Sigmoid colon (tissue), 7 donors: Measurements from ENCODE around the gene IDH2. TPM values are rescaled to one million over a fixed set of nuclear protein-coding genes. Genes with fewer than 3 reads are reported as not detected.
A peak's percentile ranks its signal among the peaks of the same experiment; 100 is the strongest.

Experiments
- DNase-seq: peaks from one replicate; pipeline ENCODE4 v3.0.0-alpha.2; 2019
- H3K27ac ChIP-seq, 4 donors: fragments of 200-600 bp; sonication (generic); one replicate each; pipeline ENCODE4 v1.5.1; 2016 to 2019; ENCODE audit warnings: mild to moderate bottlenecking in 1 of 4
- H3K27me3 ChIP-seq, 3 donors: fragments of 200-600 bp; sonication (generic); one replicate each; pipeline ENCODE4 v1.5.1; 2019; ENCODE audit warnings: mild to moderate bottlenecking in 1 of 3
- H3K36me3 ChIP-seq, 4 donors: fragments of 200-600 bp; sonication (generic); one replicate each; pipeline ENCODE4 v1.5.1; 2016 to 2019
- H3K4me1 ChIP-seq, 4 donors: fragments of 200-600 bp; sonication (generic); one replicate each; pipeline ENCODE4 v1.5.1; 2017 to 2019
- H3K4me3 ChIP-seq, 4 donors: fragments of 200-600 bp; sonication (generic); one replicate each; pipeline ENCODE4 v1.5.1; 2017 to 2019; ENCODE audit warnings: mild to moderate bottlenecking in 2 of 4, moderate library complexity in 1 of 4
- H3K9me3 ChIP-seq, 4 donors: fragments of 200-600 bp in 3 of 4; sonication (generic) in 3 of 4; one replicate each; pipeline versions ENCODE4 v1.5.1 to v1.6.1; 2013 to 2019
- EP300 ChIP-seq, 4 donors: sonication (generic); formaldehyde crosslinking; IDR thresholded peaks; one replicate each; pipeline ENCODE4 v1.6.1; 2017; ENCODE audit warnings: antibody characterized with exemption in 4 of 4
- POLR2A ChIP-seq, 2 donors: fragments of 450-650 bp; IDR thresholded peaks; one replicate each; pipeline ENCODE4 v1.6.1; 2016; ENCODE audit warnings: antibody characterized with exemption in 2 of 2, mild to moderate bottlenecking in 2 of 2, moderate library complexity in 2 of 2
- POLR2AphosphoS5 ChIP-seq, 4 donors: sonication (generic); formaldehyde crosslinking; IDR thresholded peaks; one replicate each; pipeline ENCODE4 v1.6.1; 2017; ENCODE audit warnings: antibody characterized with exemption in 4 of 4
- WGBS, 2 donors: extraction: QIAGEN DNeasy Blood & Tissue Kit; methylation state at CpG; one replicate each; pipeline ENCODE4 v1.1.7; 2013; 5-methylcytosine and 5-hydroxymethylcytosine counted together
- intact Hi-C: fragments of 100-400 bp; cut with DNase I; formaldehyde crosslinking; loops from one replicate; pipeline ENCODE4 v1.15.1; 2023
- polyA plus RNA-seq, 3 donors: library from polyadenylated mRNA; stranded (reverse); fragments of 200-250 nt; gene quantifications; one replicate each; pipeline ENCODE4 v1.2.3, GENCODE V29; 2013
- total RNA-seq, 4 donors: library from RNA; depleted of rRNA; stranded (reverse); fragments of >200 nt; gene quantifications; one replicate each; pipeline ENCODE4 v1.1.0, GENCODE V29; 2016
- TF ChIP-seq, protein P1 (sequence below), 4 experiments: fragments of 450-650 bp in 3 of 4; fragments of 200-600 bp in 1 of 4; IDR thresholded peaks; one replicate each; pipeline ENCODE4 v1.5.1; 2016 to 2019; ENCODE audit warnings: antibody characterized with exemption in 4 of 4, mild to moderate bottlenecking in 3 of 4, moderate library complexity in 2 of 4
- donor health status: healthy with polysubstance abuse.
- donor health status: Bipolar disorder and iron deficiency.
- donor health status: healthy.

The IDH2 gene
- total and polyA plus RNA-seq, 7 donors, result 43.8 to 210 (median 111) TPM

DNA sequence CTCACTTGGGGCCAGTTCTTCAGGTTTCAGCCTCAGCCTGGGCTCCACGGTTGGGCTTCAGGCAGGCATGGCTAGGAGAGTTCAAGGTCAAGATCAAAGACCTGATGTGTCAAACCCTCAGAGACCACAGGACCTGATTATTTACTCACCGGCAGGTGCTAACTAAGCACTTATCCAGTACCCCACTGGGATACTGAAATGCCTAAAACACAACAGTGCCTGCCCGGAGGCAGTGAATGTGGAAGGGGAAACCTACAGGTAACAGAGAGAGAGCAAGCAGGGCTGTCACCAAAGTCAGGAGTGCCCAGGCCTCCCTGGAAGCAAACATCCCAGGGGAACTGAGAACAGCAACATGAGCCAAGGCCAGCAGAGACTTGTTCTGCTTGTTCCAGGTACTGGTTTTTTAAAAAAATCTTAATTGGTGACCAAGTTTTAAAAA is 6.7 kb downstream of the IDH2 start:
- WGBS, 2 donors, result 44 to 57% methylated on average over 3 of the region's 3 CpGs
- H3K27me3 ChIP-seq, result no peaks in the 10 kb centered on the region
- peaks cover 0 to 92% (median 70%) of the 10 kb centered on the region in 4 donors for H3K4me1 ChIP-seq
- no peak overlapping the region for H3K4me3 ChIP-seq
- intact Hi-C loops, result loop anchor here (5.0 kb wide), 1 partner anchor 137 kb away; the partner anchor contains the start of genes CIB1 and GDPGP1
- peak overlapping the region; percentile 94 to 100 (median 98) for H3K27ac ChIP-seq
- H3K9me3 ChIP-seq, result no peaks in the 10 kb centered on the region
- peak; percentile 42 for DNase-seq
- peaks cover 0 to 8% (median 3%) of the 10 kb centered on the region in 4 donors for H3K36me3 ChIP-seq
- no peak for TF ChIP-seq POLR2AphosphoS5 (IDR thresholded peaks at IDR 0.05)
- no peak for TF ChIP-seq POLR2A (IDR thresholded peaks at IDR 0.05)
- no peak for TF ChIP-seq EP300 (IDR thresholded peaks at IDR 0.05)
- TF ChIP-seq, protein P1, sequence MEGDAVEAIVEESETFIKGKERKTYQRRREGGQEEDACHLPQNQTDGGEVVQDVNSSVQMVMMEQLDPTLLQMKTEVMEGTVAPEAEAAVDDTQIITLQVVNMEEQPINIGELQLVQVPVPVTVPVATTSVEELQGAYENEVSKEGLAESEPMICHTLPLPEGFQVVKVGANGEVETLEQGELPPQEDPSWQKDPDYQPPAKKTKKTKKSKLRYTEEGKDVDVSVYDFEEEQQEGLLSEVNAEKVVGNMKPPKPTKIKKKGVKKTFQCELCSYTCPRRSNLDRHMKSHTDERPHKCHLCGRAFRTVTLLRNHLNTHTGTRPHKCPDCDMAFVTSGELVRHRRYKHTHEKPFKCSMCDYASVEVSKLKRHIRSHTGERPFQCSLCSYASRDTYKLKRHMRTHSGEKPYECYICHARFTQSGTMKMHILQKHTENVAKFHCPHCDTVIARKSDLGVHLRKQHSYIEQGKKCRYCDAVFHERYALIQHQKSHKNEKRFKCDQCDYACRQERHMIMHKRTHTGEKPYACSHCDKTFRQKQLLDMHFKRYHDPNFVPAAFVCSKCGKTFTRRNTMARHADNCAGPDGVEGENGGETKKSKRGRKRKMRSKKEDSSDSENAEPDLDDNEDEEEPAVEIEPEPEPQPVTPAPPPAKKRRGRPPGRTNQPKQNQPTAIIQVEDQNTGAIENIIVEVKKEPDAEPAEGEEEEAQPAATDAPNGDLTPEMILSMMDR (IDR thresholded peaks at IDR 0.05), result no peak

GRCh38 chr15:90091156-90091931 is 10.9 kb downstream of the IDH2 start:
- no peak for DNase-seq
- Histone ChIP-seq H3K27me3 (no peaks in the 10 kb centered on the region), H3K4me1 (peaks cover 0 to 57% (median 35%) of the 10 kb centered on the region in 4 donors), H3K9me3 (no peaks in the 10 kb centered on the region), H3K27ac (peak overlapping the region; percentile 5 to 31 (median 22)), H3K36me3 (peaks cover 18 to 48% (median 30%) of the 10 kb centered on the region in 4 donors), H3K4me3 (no peak overlapping the region)
- intact Hi-C loops, result no loop called here
- WGBS, 2 donors, result 92% methylated on average over 17 of the region's 17 CpGs
- no peak for TF ChIP-seq POLR2AphosphoS5 (IDR thresholded peaks at IDR 0.05)
- TF ChIP-seq, protein P1 (IDR thresholded peaks at IDR 0.05), result no peak
- TF ChIP-seq POLR2A (IDR thresholded peaks at IDR 0.05), result no peak
- TF ChIP-seq EP300 (IDR thresholded peaks at IDR 0.05), result no peak

DNA sequence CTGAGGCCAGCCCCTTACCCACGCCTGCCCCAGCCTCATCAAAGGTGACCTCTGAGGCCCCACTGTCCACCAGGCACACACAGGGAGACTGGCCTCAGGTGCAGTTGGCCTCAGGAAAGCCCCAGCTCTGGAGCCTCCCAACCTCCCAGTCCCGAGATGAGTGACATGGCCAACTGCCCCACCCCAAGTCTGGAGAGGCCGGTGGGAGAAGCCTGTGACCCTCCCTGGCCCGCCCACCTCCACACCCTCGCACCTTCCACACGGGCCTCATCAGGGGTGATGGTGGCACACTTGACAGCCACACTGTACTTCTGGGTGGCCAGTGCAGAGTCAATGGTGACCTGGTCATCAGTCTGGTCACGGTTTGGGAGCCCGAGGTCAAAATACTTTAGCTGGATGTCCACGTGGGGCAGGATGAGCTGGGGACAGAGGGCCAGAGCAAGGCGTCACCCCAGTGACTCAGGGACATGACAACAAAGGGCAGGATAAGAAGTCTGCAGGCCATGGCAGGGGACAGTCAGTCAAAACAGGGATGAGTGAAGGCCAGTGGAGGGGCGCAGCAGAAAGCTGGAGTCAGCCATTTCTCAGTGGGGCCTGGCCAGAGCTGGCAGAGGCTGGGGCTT is 11.9 kb downstream of the IDH2 start:
- TF ChIP-seq POLR2A (IDR thresholded peaks at IDR 0.05) (no peak), POLR2AphosphoS5 (IDR thresholded peaks at IDR 0.05) (no peak), EP300 (IDR thresholded peaks at IDR 0.05) (no peak)
- TF ChIP-seq, protein P1 (IDR thresholded peaks at IDR 0.05), result no peak
- WGBS, 2 donors, result 73 to 89% methylated on average over 11 of the region's 11 CpGs
- Histone ChIP-seq H3K4me1 (peaks cover 0 to 51% (median 35%) of the 10 kb centered on the region in 4 donors), H3K9me3 (no peaks in the 10 kb centered on the region), H3K4me3 (no peak overlapping the region), H3K27me3 (no peaks in the 10 kb centered on the region), H3K27ac (peak overlapping the region in 3 of 4 donors; percentile 20 to 31 (median 24)), H3K36me3 (peaks cover 18 to 55% (median 31%) of the 10 kb centered on the region in 4 donors)
- intact Hi-C loops, result no loop called here
- no peak for DNase-seq

DNA sequence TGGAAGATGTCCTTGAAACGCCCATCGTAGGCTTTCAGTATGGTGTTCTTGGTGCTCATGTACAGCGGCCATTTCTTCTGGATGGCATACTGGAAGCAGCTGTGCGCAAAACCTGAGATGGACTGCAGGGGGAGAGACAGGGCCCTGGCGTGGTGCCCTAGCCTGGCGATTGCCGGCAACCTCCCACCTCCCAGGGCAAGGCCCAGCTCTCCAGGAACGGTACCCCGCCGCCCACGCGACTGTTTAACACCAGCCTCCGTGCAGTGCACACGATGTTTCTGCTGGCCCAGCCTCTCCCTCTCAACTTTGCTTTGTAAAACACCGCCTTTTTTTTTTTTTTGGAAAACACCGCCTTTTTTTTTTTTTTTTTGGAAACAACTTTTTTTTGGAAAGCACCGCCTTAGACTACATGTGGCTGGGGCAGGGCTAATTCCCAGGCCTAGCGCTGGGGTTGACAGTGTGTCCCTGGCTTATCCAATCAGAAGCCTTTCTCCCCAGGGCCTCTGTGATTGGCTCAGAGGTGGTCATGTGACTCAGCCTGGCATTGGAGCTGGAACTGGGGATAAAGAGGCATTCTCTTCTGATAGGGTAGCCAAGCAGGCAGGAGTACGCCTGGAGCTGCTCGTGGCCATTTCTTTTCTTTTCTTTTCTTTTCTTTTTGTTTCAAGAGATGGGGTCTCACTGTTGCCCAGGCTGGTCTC is 14.7 kb downstream of the IDH2 start:
- 76 to 86% methylated on average over 20 of the region's 20 CpGs for WGBS, 2 donors
- Histone ChIP-seq H3K4me3 (no peak overlapping the region), H3K27ac (peak overlapping the region; percentile 4 to 72 (median 48)), H3K36me3 (peaks cover 25 to 78% (median 47%) of the 10 kb centered on the region in 4 donors), H3K27me3 (no peaks in the 10 kb centered on the region), H3K4me1 (peaks cover 0 to 47% (median 40%) of the 10 kb centered on the region in 4 donors), H3K9me3 (no peaks in the 10 kb centered on the region)
- TF ChIP-seq POLR2AphosphoS5 (IDR thresholded peaks at IDR 0.05) (no peak), POLR2A (IDR thresholded peaks at IDR 0.05) (no peak), EP300 (IDR thresholded peaks at IDR 0.05) (no peak)
- TF ChIP-seq, protein P1 (IDR thresholded peaks at IDR 0.05), result no peak
- intact Hi-C loops, result no loop called here
- DNase-seq, result no peak
